Activated CD8-positive, alpha-beta memory T cell treated with anti-CD3 and anti-CD28 coated beads, Interleukin-2, amount 50 U/mL, for 1 hour (primary cell): ENCODE results near the gene TSPAN31.

ENCODE experiments used
- DNase-seq: peaks from one replicate; pipeline ENCODE4 v3.0.0-alpha.2; 2020; ENCODE audit errors: extremely low read depth

TSPAN31 gene

DNA sequence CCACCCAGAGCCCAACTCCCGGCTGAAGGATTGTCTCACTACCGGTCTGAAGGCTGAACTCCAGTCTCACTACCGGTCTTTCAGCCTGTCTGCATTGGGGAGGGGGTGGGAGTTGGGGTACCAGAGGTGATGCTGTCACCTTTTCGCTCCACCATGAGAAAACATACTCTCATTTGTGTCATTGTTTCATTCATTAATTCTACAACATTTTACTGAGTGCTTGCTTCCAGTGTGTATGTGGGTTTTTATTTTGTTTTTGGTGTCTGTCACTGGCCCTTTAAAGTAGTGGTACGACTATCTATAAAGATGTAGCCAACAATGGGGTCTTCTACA, 7.8 kb downstream of the TSPAN31 start:
- DNase-seq, result no peak

DNA sequence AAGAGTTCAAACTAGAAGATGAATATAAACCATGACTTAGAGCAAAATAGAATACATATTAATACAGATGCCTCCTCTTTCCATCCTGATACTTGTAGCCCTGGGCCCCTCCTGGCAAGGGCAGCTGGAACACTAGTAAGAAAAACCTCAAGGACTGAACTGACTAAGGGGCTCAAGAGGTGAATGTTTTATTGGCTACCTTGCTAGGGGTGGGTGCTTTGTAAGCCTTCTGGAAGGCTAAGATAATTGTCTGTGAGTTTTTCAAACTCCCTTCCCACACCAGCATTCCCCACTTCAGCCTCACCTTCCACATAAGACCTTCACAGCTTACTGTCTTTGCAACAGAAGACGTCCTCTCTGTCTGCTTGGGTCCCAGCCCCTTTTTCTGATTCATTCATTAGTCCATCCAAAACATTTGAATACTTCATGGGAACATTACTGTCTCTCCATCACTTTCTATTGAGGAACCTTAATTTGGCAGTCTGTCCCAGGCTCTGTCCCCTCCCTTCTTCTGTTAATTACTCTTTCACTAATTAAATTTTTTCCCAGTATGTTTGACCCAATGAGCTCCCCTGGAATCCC, 9.0 kb downstream of the TSPAN31 start:
- no peak for DNase-seq

DNA sequence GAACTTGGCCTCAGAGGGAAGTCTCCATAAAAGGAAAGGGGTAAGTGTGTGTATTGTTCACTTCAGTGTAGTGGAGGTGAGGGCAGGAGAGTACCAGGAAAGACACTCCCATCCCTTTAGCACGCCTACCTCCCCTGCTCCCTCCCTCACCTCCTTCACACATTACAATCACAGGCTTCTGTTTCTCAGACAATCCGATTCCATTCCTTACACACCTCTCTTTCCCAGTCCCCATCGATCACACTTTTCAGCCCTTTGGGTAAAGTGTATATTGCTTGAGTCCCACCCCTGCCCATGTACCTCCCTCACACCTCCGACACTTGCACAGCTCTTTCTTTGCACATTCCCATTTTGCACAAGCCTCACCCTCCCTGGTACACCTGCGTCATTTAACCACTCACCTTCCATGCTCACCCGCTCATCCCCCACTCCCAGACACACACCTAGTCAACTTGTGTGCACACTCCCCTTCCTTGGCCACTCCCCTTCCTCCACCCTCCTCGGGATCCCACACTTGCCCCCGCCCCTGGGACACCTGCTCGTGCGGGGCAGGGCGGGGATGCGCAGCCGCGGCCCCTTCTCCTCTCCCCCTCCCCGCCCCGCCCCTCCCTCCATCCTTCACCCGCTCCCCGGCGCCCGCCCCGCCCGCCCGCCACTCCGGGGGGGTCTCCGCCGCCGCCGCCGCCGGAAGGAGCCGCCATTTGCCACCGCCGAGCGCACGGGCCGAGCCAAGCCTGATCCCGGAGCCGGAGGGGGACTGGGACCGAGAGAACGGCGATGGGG, 9.8 kb downstream of the TSPAN31 start, which contains the start of gene MARCHF9:
Gene MARCHF9 (plus strand): TSS at position 693 of the 783 bp plus-strand sequence. CDS start 426 bp downstream, outside the sequence.
- DNase-seq, result peak; percentile 74

DNA sequence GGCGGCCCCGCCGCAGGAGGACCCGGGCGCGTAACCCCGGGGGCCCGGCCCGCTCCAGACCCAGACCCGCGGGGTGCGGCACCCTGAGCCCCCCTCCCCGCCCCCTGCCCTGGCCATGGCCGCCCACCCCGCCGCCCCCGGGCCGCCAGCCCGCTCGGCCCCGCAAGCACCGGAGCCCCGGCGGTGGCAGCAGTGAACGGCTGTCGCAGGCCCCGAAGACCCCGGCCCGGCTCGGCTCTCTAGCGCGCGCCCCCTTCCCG, 10.3 kb downstream of the TSPAN31 start:
- no peak for DNase-seq

DNA sequence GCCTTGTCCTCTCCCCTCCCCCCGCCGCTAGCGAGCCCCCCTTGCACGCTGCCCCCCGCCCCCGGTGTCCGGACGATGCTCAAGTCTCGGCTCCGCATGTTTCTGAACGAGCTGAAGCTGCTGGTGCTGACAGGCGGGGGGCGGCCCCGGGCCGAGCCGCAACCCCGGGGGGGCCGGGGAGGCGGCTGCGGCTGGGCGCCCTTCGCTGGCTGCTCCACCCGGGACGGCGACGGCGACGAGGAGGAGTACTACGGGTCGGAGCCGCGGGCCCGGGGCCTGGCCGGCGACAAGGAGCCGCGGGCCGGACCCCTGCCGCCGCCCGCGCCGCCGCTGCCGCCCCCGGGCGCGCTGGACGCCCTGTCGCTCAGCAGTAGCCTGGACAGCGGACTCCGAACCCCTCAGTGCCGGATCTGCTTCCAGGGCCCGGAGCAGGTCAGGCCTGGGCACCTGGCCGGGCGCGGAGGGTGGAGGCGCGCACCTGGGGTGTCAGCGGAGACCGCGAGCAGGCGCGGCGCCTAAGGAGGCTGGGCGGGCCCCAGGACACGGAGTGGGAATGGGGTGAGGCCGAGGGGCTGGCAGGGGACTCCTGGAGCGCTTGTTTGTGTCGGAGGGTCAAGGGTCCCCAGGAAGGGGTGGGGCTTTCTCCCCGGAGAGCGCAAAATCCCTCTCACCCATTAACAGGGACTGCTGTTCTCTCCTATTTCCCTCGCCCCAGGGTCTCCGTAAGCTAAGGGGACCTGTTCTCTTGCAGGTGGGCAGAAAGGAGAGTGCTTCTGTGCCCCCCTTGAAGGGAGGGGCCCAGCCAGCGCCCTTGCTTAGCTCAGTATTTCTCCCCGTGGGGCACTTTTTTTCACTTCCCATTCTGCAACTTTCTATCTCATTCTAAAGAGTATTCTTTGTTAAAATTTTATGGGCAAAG, 10.9 kb downstream of the TSPAN31 start:
- no peak for DNase-seq

DNA sequence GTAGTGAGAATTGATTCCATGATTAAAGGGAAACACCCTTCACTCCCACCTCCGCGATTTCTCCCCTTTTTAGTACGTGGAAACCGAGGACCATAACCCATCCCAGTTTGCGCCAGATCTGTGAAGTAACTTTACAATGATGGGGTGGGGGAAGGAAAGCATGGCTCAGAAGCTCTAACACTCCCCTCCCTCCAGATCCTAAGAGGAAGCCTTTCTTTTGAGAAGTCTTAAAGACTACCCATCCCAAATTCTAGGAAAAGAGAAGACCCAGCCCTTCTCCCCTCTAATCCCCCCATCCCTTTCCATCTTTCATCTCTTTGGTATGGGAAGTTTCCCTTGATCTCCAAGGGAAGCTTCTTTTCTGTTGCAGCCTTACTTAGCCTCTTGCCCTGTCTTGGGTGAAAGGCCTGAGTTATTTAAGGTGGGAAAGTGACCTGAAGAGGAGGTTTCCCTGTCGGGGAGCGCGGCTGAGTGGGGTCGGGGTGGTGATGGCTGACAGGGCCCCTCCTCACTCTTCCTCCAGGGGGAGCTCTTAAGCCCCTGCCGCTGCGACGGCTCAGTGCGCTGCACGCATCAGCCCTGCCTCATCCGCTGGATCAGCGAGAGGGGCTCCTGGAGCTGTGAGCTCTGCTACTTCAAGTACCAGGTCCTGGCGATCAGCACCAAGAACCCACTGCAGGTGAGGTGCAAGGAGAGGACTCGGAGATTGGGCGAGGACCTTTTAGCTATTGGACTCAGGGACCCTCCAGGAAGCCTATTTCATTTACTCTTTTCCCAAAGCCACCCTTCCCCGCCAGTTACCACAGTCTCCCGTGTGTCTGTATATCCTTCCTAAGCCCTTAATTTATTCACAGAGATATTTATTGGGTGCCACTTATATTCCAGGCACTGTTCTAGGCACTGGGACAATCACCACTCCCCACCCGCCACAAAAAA, 11.8 kb downstream of the TSPAN31 start:
- no peak for DNase-seq

DNA sequence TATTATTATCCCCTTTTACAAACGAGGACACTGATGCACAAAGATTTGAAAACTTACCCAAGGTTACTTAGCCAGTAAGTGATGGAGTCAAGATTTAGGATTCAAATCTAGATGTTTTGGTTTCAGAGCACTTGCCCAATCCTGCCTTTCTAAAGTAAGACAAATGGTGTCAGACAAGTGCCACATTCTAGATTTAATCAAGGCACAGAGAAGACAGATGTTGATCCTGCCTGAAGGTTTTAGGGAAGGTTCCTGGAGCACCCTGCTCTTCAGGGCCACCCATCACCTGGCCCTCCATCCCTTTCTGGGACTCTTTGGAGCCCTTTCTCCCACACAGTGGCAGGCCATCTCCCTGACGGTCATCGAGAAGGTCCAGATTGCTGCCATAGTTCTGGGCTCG, 12.9 kb downstream of the TSPAN31 start:
- DNase-seq, result no peak

DNA sequence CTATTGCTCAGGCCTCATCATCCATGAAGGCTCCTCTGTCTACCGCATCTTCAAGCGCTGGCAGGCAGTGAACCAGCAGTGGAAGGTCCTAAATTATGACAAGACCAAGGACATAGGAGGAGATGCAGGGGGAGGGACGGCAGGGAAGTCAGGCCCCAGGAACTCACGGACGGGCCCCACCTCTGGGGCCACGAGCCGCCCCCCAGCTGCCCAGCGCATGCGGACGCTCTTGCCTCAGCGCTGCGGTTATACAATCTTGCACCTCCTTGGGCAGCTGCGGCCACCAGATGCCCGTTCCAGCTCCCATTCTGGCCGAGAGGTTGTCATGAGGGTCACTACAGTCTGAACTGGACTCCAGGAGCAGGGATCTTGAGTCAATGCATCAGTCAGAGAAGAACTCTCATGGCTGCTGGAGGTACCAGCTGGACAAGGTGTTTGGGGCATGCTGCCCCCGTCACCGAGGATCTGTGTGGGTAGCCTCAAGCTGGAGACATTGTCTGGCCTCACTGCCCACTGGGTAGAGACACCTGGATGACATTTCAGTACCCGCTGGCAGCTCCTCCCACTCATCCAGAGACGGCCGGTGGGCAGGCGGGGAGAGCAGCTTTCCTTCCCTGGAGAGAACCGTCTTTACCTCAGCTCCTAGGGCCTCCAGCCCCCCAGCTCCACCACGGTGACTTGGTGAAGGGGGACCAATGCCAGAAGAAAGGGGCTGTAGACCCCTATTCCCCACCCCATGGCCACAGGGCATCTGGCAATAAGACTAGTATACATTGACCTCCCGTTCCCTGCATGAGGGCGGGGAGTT, 13.9 kb downstream of the TSPAN31 start:
- DNase-seq, result no peak

DNA sequence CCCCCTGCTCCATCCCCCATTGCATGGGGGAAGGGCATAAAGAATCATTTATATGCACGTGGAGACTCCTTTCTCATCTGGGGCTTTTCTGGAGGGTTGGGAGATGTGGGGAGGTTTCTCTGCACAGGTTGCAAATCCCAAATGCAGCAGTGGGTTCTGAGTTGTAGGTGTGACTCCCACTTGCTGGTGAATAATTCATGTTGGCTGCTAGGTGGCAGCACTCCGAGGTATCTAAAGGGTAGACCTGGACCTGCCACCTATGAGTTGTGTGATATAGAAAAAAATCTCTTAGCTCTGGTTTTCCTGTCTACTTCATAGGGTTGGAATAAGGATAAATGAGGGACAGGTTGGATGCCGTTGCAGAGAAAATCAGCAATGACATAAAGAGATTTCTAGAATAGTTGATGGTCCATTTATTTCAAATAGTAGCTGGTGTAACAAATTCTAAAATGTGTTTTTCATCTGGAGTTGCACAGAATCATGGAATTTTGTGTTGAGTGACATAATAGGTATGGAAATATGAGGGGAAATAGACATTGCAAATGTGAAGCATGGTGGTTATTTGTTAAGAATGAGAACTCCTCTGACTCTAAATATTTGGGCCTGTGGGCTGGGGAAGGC, 14.6 kb downstream of the TSPAN31 start:
- no peak for DNase-seq

DNA sequence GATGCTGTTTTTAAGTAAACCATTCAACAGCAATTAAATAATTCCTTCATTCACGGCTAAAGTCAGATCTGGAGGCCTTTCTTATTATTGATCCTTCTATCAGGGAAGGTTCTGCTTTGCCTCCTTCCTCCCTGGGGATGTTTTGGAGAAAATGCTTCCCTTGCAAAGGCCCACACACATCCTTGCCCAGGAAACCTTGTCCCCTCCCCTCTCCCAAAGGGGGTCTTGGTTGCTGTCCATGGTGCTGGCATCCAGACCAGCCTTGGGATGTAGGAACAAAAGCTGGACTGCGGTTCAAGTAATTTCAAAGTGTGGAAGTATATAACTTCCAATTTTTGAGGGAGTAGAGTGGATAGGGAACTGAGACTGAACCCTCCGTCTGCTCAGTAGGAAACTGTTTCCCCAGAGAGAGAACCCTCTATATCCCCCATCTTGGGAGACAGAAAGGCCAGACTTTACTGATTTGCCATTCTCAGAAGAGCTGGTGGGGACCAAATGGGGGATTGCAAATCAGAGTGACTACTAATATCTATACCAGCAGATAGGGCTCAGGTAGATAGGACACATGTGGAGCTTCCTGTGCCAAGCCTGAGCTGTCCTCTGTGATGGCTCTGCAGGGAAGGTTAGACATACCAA, 15.6 kb downstream of the TSPAN31 start:
- DNase-seq, result no peak

DNA sequence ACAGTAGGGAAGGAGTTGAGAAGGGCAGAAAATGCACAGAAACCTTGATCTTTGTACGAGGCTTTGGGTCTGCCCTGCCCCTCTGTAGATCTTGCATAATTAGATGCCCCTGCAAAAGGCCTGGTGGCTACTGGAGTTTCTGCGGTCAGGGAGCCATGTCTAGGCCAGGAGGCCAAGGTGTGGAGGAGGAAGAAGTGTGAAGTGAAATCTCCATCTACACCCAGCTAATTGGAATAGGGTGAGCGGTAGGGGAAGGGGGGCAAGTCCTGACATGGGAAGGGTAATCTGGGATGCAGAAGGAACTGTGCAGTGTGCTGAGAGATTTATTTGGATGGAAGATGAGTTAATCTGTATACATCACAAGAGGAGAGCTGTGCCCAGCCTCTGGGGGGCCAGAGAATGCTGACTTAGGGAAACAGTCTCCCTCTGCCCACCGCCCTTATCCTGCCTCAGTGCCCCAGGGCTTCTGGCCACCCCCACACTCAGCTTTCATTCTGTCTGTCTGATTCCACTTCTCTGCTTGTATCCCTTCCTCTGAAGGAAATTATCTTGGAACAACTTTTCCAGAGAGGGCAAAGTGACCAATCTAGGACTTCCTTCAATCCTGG, 16.7 kb downstream of the TSPAN31 start:
- DNase-seq, result no peak

DNA sequence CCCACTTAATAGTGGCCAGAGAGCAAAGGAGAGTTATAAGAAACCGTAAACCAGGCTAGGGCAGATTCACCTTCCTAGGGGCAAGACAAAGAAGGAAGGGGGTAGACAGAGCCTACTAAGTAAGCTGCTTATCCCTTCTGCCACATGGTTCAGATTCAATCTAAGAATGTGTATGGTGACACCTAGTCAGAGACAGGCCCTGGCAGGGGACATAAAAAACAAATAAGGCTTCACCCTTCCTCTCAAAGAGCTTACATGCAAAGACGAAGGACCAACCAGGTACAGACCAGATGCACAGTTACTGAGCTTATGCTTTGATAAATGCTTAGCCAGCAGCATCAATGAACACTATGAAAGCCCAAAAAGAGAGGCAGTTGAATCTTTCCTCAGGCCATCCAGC, 17.6 kb downstream of the TSPAN31 start:
- no peak for DNase-seq

DNA sequence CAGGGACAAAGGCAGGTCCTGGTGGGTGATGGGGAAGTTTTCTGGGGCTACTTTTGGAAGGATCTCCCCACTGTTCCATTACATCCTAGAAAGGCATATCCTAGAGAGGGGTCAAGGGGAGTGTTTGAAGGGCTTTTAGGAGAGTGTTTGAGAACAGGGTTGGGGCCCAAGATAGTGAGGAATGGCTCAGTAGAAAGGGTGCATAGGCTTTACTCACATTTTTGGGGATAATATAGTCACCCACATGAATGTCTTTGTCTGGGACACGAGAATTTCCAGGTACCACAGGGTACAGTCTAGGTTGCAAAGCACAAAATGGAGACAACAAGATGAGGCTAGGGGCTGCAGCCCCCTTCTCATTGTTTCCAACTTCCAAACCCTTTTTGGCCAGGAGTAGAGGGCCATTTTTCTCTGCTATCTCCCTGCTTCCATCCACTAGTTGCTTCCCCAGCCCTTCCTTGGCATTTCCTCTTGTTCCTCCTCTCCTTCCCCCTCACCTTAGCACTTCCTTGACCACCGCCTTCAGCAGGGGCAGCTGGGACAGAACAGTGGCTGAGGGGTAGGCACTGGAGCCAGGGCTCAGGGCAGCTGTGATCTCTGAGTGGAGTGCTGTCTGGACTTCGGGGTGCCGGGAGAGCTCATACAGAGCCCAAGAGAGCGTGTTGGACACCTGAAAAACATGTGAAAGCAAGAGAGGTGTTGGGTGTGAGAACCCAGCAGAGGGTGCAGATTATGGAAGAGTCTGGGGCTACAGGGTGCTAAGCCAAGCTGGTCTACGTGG, 19.2 kb downstream of the TSPAN31 start:
- DNase-seq, result no peak

DNA sequence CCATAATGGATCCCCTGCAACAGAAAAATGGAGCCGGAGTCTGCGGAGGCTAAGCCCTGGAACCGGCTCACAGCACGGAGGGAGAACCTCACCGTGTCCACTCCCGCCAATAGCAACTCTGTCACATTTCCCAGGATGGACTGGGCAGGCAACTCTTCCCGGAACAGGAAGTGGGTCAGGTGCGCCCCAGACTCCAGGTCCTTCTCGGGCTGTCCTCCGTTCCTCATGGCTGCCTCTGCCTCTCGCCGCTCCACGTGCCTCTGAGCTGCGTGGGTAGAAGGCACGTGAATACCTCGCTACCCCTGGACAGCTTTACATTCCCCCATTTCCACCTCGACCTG, 19.8 kb downstream of the TSPAN31 start:
- DNase-seq, result no peak

DNA sequence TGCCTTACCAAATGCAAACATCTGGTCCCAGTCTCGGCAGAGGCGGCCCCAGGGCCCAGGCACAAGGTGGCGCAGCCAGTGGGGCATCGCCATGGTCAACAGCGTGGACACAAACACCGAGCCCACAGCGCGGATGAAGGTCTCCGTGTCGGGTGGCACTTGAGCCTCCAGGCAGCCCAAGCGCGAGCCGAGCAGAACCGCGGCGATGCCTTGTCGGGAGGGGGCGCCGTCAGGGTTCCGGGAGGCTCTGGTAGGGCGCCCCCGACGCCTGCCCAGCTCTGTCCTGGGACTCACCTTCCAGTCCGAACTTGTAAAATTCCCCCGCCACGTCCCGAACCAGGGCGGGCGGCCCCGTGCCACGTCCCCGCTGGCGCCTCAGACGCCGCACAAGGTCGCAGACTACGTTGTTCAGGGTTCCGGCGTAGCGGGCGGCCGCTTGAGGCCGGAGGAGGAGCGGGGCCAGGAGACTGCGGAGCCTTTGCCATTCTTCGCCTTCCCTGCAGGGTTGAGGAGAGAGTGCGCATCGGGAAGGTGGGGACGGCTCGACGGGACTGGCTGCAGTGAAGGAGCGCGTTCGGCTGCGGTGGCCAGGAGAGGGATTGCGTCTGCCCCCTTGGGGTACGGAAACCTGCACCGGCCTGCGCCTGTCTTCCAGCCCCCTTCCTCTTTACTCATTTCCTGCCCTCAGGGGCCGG, 20.3 kb downstream of the TSPAN31 start:
- DNase-seq, result no peak

DNA sequence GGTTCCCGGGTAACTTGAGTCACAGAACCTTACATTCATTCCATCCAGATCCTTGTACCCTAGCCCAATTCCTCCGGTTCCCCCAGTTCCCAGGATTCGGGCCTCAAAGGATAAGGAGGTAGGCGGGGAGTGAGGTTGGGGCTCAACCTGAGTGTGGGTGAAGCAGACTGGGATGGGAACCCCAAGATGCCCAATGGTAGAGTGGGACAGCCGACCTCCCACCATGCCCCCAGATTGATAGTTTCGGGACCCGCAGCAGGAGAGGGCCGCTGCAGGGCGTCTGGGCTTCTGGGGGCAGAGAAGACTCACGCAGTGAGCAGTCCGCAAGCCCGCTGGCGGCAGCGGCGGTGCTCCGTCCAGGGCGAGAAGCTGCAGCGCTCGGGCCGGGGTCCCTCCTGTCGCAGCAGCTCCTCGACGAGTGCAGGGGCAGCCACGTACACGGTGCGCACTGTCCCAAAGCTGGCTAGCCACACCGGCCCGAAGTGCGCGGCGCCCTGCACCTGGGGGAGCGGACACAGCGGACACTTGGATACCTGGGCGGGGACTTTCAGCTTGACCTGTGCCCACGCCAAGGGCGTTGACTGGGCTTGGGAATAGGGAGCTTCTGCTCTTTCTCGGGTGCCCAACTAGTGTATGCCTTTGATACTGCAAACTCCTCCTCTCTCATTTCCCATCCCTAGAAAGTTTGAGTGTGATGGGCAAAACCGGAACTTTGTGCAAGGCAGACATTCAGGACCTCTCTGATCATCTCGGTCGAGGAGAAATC, 21.0 kb downstream of the TSPAN31 start:
- DNase-seq, result no peak

DNA sequence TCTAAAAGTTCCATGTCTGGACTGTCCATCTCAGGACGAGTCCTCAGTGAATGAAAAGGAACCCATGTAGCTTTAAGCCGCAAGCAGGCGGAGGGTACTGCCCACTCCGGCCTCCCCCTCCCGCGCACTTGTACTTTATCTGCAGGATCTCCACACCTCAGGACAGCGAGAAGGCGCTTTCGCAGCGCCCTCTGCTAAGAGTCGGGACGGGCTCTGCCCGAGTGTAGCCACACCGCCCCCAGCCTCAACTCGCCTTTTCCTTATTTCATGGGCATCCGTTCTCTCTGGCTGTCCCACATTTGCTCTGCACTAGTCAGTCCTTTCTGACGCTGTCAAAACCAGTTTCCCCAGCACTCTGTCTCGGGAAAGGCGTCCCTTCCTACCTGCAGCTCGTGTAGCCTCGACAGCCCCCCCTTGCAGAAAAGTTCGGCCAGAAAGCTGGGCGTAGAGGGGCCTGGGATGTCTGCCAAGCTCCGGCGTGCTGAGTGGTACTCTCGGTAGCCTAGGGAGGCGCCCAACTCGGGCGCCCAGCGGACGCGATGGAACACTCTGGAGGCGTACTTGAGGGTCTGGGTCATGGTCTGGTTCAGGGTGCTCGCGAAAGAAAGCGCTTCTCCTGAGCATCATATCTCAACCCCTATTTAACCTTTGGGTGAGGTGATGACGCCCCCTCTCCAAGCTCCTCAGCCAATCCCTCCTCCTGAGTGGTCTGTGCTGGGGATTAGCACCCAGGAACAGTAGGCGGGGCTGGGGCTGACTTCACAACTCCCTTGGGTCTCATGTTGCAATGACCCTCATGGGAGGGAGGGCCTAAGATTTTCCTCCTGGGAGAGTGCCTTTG, 21.8 kb downstream of the TSPAN31 start, which contains the start of gene CYP27B1:
Gene CYP27B1 (minus strand): TSS at position 615 of the 841 bp plus-strand sequence. CDS start 37 bp downstream, at position 578.
- DNase-seq, result no peak
